IPS-18a (cell line): ENCODE data around the gene MAMDC2.
A peak's percentile ranks its signal among the peaks of the same experiment; 100 is the strongest.
"Not testable (repeated sequence)": the region's sequence is repeated elsewhere in the genome, so short reads cannot be mapped to it uniquely, and the experiment has no call there.

Source experiments
- H3K27ac ChIP-seq: one replicate; pipeline ENCODE4 v1.5.1; 2013; ENCODE audit warnings: low read length
- H3K27me3 ChIP-seq: one replicate; pipeline ENCODE4 v1.6.1; 2013; ENCODE audit warnings: mild to moderate bottlenecking, low read length; ENCODE audit not compliant: control insufficient read depth, insufficient read depth
- H3K36me3 ChIP-seq: one replicate; pipeline ENCODE4 v1.6.1; 2013; ENCODE audit warnings: low read depth, low read length; ENCODE audit not compliant: control insufficient read depth
- H3K4me1 ChIP-seq: one replicate; pipeline ENCODE4 v1.6.1; 2013; ENCODE audit warnings: low read depth, low read length; ENCODE audit not compliant: control insufficient read depth
- H3K4me3 ChIP-seq: one replicate; pipeline ENCODE4 v1.5.1; 2013; ENCODE audit warnings: low read length
- H3K9ac ChIP-seq: one replicate; pipeline ENCODE4 v1.6.1; 2013; ENCODE audit warnings: mild to moderate bottlenecking, low read length, moderate library complexity
- H3K9me3 ChIP-seq: one replicate; pipeline ENCODE4 v1.6.1; 2013; ENCODE audit warnings: low read depth, low read length; ENCODE audit not compliant: control insufficient read depth

Gene MAMDC2

DNA sequence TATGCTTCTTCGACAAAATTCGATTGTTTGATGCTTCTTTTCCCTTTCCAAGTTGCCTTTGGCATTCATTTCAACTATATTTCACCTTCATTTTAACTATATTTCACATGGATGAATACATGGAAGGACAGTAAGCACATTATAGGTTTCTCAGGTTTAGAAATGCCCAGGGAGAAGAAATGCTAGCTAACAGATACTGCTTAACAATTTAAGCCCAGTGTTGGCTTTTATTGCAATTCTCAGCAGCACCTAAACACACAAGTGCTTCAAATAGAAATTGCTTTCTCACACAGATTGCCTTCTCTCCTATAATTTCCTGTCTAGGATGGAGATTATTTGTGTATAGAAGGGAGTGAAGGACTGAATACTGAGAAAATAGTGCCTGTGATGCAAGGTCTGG lies 185.0 kb downstream of the MAMDC2 start:
- H3K4me3 ChIP-seq = no peak overlapping the region
- H3K36me3 ChIP-seq = no peaks in the 10 kb centered on the region
- no peaks in the 10 kb centered on the region for H3K9me3 ChIP-seq
- H3K27me3 ChIP-seq = no peaks in the 10 kb centered on the region
- H3K9ac ChIP-seq = no peak overlapping the region
- no peaks in the 10 kb centered on the region for H3K4me1 ChIP-seq
- no peak overlapping the region for H3K27ac ChIP-seq

DNA sequence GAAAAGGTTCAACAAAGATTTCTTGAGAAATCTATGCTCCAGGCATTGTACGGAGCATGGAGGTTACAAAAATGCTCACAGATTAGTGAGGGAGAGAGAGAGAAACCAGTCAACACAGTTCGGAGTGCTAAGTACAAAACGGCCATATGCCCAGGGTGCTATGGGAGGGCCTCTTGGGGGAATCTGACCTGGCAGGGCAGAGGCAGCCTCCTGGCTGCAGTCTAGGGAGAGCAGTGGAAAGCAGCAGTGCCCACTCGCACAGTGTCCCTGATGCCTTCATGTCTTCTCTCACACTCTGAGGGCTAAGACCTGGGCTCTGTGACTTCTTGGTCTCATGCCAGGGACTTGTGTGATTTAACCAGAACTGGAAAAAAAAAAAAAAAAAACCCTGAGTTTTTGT lies 185.4 kb downstream of the MAMDC2 start:
- H3K36me3 ChIP-seq = no peaks in the 10 kb centered on the region

GRCh38 chr9:70229579-70229978 lies 185.9 kb downstream of the MAMDC2 start:
- Histone ChIP-seq H3K27ac (no peak overlapping the region), H3K9ac (no peak overlapping the region), H3K27me3 (no peaks in the 10 kb centered on the region), H3K4me3 (no peak overlapping the region), H3K4me1 (no peaks in the 10 kb centered on the region), H3K9me3 (no peaks in the 10 kb centered on the region), H3K36me3 (no peaks in the 10 kb centered on the region)

More for the DNA sequence above, 185.4 kb downstream of the MAMDC2 start:
- no peaks in the 10 kb centered on the region for H3K9me3 ChIP-seq
- H3K27ac ChIP-seq = no peak overlapping the region
- H3K4me3 ChIP-seq = no peak overlapping the region
- H3K27me3 ChIP-seq = no peaks in the 10 kb centered on the region
- H3K9ac ChIP-seq = no peak overlapping the region
- H3K4me1 ChIP-seq = no peaks in the 10 kb centered on the region

GRCh38 chr9:70232476-70232875 lies 188.8 kb downstream of the MAMDC2 start:
- Histone ChIP-seq H3K9ac (no peak overlapping the region), H3K27me3 (no peaks in the 10 kb centered on the region), H3K36me3 (no peaks in the 10 kb centered on the region), H3K4me3 (no peak overlapping the region), H3K4me1 (no peaks in the 10 kb centered on the region), H3K9me3 (no peaks in the 10 kb centered on the region), H3K27ac (no peak overlapping the region)

DNA sequence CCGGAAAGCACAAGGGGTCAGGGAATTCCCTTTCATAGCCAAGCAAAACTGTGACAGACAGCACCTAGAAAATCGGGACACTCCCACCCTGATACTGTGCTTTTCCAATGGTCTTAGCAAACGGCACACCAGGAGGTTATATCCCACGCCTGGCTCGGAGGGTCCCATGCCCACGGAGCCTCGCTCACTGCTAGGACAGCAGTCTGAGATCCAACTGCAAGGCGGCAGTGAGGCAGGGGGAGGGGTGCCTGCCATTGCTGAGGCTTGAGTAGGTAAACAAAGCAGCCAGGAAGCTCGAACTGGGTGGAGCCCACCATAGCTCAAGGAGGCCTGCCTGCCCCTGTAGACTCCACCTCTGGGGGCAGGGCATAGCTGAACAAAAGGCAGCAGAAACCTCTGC lies 190.6 kb downstream of the MAMDC2 start:
- H3K9ac ChIP-seq, H3K4me1 ChIP-seq, H3K4me3 ChIP-seq, H3K27ac ChIP-seq, H3K27me3 ChIP-seq, H3K36me3 ChIP-seq, H3K9me3 ChIP-seq: not testable (repeated sequence)

DNA sequence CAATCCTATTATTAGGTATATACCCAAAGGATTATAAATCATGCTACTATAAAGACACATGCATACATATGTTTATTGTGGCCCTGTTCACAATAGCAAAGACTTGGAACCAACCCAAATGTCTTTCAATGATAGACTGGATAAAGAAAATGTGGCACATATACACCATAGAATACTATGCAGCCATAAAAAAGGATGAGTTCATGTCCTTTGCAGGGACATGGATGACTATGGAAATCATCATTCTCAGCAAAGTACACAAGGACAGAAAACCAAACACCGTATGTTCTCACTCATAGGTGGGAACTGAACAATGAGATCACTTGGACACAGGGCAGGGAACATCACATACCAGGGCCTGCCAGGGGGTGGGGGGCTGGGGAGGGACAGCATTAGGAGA lies 202.3 kb downstream of the MAMDC2 start:
- not testable (repeated sequence) for H3K9ac ChIP-seq, H3K27me3 ChIP-seq, H3K9me3 ChIP-seq, H3K27ac ChIP-seq, H3K4me3 ChIP-seq, H3K4me1 ChIP-seq, H3K36me3 ChIP-seq

- H3K4me1 ChIP-seq = no peaks in the 10 kb centered on the region
- H3K9me3 ChIP-seq = no peaks in the 10 kb centered on the region
- H3K27ac ChIP-seq = no peak overlapping the region
- H3K4me3 ChIP-seq = no peak overlapping the region
- no peaks in the 10 kb centered on the region for H3K36me3 ChIP-seq
- no peak overlapping the region for H3K9ac ChIP-seq
- no peaks in the 10 kb centered on the region for H3K27me3 ChIP-seq
These were observed 206.6 kb downstream of the MAMDC2 start for GRCh38 chr9:70250221-70250620.

GRCh38 chr9:70255486-70255885 lies 211.8 kb downstream of the MAMDC2 start:
- no peak overlapping the region for H3K4me3 ChIP-seq
- no peaks in the 10 kb centered on the region for H3K9me3 ChIP-seq
- no peak overlapping the region for H3K27ac ChIP-seq
- no peak overlapping the region for H3K9ac ChIP-seq
- peaks cover 10% of the 10 kb centered on the region for H3K4me1 ChIP-seq
- H3K27me3 ChIP-seq = peaks cover 11% of the 10 kb centered on the region
- no peaks in the 10 kb centered on the region for H3K36me3 ChIP-seq

DNA sequence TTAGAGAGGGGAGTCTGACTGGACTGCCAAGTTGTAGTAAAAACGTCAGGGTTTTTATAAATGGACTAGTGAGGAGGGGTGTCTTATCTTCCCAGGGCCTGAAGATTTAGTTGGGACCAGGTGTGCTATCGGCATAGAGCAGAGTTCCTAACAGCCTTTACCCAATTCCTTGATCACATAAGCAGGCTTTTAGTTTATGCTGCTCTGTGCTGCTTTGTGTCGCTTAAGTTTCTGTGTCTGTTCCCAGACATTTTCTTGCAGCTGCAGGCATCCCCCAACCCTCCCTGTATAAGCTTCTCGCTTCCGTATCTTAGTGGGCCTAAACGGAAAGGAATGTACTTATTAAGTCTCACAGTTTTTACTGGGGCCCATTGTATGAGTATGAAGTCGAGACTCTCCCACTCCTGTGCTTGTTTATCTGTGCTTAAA lies 212.5 kb downstream of the MAMDC2 start:
- no peaks in the 10 kb centered on the region for H3K9me3 ChIP-seq
- no peak overlapping the region for H3K9ac ChIP-seq
- peaks cover 10% of the 10 kb centered on the region for H3K4me1 ChIP-seq
- H3K4me3 ChIP-seq = no peak overlapping the region
- no peak overlapping the region for H3K27ac ChIP-seq
- peaks cover 3% of the 10 kb centered on the region for H3K36me3 ChIP-seq
- H3K27me3 ChIP-seq = peaks cover 11% of the 10 kb centered on the region

- H3K4me3 ChIP-seq = no peak overlapping the region
- no peak overlapping the region for H3K27ac ChIP-seq
- no peaks in the 10 kb centered on the region for H3K9me3 ChIP-seq
- no peak overlapping the region for H3K9ac ChIP-seq
- H3K4me1 ChIP-seq = peaks cover 10% of the 10 kb centered on the region
- peaks cover 14% of the 10 kb centered on the region for H3K36me3 ChIP-seq
- H3K27me3 ChIP-seq = peaks cover 11% of the 10 kb centered on the region
These were observed 213.9 kb downstream of the MAMDC2 start for GRCh38 chr9:70257502-70257901.

DNA sequence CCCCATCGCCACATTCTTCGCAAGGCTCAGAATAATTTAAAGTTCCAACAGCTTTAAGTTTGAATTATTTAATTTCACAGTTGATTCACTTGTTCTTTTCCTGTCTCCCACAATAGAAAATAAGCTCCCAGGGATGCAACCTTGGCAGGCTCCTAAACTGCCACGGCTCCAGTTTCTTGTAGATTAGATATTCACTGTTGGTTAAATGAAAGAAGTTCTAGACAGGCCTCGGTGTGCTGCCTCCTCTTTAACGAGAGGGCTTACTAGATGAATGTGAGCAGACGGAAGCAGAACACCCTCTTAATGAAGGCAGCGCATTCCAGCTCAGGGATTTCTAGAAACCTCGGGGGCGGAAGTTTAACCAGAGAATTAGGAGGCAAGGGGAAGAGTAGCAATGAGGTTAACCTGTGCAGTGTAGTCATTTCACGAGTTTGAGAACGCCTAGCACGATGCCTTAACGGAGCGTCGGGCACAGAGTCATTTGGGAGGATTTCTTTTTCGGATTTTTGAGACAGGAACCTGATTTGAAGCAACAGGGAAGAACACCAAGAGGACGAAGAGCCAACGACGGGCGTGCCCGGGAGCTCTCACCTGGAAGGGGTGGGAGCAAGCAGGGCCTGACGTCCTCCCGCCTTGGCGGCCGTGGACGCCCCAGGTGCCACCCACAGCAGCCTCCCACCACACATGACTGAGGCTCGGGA lies 214.5 kb downstream of the MAMDC2 start:
- H3K9ac ChIP-seq = peak overlapping the region; percentile 87
- peaks cover 11% of the 10 kb centered on the region for H3K27me3 ChIP-seq
- H3K9me3 ChIP-seq = no peaks in the 10 kb centered on the region
- H3K36me3 ChIP-seq = peaks cover 14% of the 10 kb centered on the region
- H3K4me1 ChIP-seq = peaks cover 10% of the 10 kb centered on the region
- H3K4me3 ChIP-seq = peak overlapping the region; percentile 90
- peak overlapping the region; percentile 25 for H3K27ac ChIP-seq

DNA sequence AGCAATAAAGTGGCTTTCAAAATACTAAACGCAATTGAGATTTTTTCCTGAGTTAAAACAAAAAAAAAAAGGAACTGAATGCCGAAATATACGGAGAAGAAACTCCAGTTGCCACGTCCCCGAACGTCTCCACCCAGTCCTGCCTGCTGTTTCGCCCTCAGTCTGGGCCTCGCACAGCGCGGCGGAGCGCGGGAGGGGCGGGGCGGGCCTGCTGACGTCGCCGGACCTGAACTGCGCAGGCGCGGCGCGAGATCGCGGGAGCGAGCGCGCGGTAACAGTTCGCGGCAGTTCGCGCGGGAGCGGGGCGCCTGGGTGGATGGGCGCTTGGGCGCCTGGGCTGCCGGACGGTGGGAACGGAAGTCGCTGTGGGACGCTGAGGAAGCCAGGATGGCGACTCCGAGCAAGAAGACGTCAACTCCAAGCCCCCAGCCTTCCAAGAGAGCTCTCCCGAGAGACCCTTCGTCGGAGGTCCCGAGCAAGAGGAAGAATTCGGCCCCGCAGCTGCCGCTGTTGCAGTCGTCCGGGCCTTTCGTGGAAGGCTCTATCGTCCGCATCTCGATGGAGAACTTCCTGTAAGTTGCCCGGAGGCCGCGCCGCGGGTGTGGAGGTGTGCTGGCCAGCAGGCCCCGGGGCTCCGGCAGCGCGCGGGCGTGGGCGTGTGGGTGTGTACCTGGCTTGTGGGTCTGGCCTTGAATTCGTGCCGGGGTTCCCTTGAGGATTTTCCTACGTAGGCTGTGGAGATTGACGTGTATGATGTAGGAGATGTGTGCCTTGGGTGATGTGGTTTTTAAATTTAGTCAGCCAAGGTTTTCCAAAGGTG lies 215.3 kb downstream of the MAMDC2 start, which contains the start of gene SMC5:
Gene SMC5 (plus strand): TSS at position 287 of the 820 bp plus-strand sequence. CDS start 101 bp downstream, at position 388.
- Histone ChIP-seq H3K4me1 (peaks cover 10% of the 10 kb centered on the region), H3K27me3 (peaks cover 11% of the 10 kb centered on the region), H3K4me3 (peak within 1 kb of the TSS; percentile 90), H3K9me3 (no peaks in the 10 kb centered on the region), H3K9ac (peak within 1 kb of the TSS; percentile 87), H3K27ac (peak within 1 kb of the TSS; percentile 43), H3K36me3 (peaks cover 17% of the 10 kb centered on the region)
